ENCODE results near the gene HTR3B.
A peak's percentile ranks its signal among the peaks of the same experiment; 100 is the strongest.
"Not testable (repeated sequence)": the region's sequence is repeated elsewhere in the genome, so short reads cannot be mapped to it uniquely, and the experiment has no call there.

Gene HTR3B

DNA sequence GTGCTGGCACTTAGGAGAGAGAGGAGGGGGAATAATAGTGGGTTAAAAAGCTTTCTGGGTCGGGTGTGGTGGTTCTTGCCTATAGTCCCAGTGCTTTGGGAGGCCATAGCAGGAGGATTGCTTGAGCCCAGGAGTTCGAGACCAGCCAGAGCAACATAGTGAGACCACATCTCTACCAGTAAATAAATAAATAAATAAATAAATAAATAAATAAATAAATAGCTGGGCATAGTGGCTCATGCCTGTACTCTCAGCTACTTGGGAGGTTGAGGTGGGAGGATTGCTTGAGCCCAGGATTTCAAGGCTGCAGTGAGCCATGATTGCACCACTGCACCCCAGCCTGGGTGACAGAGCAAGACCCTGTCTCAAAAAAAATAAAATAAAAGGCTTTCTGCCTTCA is 41.6 kb downstream of the HTR3B start:
- not testable (repeated sequence) for DNase-seq (ENCODE audit: low spot score)

DNA sequence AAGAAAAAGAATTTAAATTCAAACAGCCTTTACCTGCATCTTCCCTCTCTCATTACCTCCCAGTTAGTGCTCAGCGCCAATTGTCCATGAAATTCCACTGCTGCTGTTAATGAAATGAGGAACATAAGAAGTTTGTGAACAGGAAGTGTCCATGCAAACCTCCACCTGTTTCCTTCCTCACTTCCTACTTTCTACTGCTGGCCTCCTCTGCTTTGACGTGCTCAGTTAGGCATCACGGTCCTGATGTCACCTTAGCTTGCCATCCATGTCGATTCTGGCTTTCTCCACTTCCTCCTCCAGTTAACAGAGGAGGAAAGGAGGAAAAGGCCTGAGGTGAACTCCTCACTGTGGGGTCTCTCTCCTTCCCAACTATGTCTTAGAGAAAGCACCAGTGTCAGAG is 43.4 kb downstream of the HTR3B start:
- no peak for DNase-seq (ENCODE audit: low spot score)

DNA sequence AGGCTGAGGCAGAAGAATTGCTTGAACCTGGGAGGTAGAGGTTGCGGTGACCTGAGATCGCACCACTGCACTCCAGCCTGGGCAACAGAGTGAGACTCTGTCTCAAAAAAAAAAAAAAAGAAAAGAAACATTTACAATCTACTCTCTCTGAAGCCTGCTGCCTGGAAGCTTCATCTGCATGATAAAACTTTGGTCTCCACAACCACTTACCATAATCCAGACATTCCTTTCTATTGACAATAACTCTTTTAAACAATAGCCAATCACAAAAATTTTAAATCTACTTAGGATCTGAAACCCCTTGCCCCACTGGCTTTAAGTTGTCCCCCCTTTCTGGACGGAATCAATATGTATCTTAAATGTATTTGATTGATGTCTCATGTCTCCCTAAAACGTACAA is 45.3 kb downstream of the HTR3B start:
- DNase-seq (ENCODE audit: low spot score): no peak

DNA sequence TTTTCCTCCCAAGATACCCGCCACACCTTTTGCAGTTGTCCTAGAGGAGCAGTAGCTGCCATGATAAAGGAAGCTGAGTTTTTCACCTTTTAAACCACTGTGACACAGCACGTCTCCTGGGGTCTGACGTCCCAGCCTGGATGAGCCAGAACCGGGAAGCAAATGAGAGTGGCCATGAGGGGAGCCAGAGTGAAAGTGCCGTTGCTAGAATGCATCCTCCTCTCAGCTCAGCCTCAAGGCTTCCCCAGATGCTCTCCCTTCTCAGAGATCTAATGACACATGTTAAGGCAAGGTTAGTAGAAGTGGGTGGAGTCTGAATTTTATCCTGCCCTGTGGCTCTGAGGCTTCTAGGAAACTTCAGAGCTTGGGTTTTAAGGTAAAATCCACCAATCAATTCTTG is 46.9 kb downstream of the HTR3B start:
- DNase-seq (ENCODE audit: low spot score): no peak

DNA sequence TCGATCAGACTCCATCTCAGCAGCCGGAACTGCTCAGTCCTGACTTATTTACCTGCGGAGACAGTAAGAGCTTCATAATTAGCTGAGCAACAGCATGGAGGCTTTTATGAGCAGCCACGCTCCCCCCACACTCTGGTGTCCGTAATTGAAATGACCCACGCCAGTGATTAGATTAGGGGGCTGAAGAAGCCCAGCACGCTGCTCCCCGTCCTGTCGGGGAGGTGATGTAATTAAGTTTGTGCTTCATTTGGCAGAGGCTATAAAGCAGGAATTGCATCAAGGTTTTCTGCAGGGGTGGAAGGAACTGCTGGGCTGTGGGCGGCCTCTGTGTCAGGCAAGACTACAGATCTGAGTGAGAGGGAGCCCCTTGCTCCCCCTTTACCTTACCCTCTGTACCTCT is 47.5 kb downstream of the HTR3B start:
- no peak for DNase-seq (ENCODE audit: low spot score)

DNA sequence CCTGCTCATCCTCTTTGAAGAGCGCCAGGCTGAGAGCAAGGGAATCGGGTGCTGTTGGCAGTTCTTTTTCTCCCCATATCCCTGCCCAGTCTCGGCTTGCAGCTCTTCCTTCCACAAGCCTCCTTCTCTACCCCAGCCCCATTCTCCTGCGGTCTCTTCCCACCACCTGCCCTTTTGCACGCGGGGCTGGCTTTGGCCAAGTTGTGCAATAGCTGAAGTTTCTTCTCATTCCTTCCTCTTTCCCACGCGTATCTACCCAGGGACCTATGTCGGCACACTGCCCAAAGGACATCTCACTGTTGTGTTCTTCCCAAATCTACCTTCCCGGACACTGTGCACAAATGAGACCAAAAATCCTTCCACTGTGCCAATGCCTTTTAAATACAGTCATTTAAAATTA is 48.0 kb downstream of the HTR3B start:
- no peak for DNase-seq (ENCODE audit: low spot score)

DNA sequence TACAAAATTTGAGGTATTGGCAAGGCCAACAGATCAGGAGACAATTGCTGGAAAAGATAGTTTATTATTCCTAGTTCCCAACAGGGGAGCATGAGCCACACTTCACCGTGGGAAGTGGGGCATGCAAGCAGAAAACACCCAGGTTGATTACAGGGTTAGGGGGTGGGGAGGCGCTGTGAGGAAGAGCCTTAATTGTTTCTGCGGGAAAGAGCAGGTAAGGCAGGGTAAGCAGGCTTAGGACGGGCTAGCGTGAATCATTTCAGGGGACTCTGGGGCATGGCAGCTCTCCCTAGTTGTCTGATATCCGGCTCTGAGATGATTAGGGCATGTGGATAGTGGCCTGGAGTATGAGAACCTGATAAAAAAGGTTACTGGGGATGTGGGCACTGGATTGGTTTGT is 49.6 kb downstream of the HTR3B start:
- no peak for DNase-seq (ENCODE audit: low spot score)

DNA sequence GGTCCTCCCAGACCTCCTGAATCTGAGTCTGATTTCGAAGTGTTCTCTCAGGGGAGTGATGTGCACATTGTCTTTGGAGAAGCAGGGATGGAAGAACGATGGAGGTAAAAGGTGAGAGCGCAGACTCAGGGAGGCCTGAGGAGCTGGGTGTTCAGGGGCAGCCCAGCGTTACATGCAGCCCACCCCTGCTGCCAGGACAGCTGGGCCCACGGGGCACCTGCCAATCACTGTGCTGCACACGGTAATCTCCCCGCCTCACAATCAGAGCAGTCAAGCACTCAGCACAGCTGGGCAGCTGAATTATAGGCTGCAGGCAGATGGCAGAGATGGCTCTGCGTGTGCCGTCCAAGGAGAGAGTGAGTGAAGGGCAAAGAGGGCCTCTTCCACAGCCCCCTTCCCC is 52.4 kb downstream of the HTR3B start:
- no peak for DNase-seq (ENCODE audit: low spot score)

DNA sequence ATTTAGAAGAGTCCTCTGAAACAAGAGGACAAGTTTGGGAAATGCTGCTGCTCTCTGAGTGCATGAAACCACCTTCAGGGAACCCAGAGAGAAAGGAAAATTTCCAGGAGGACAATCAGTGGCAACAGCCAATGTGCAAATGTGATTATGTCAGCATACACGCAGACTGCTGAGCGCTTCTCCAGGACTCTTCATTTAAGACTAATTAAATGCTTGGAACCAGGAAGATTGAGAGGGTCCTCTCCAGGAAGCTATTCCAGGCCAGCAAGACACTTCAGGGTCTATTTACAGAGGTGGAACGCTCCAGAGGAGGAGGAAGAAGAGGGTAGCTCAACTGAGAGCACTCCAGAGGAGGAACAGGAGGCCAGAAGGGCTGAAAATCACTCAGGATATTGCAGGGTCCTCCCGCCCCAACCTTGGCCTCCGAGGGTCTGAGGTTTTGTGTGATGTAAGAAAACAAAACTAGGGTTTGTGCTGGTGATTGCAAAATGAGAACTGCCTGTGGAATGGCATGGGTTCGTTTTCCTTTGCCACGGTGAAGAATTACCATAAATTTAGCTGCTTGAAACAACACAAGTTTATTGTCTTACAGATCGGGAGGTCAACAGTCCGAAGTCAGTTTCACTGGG is 56.2 kb downstream of the HTR3B start:
- DNase-seq (ENCODE audit: low spot score): no peak

DNA sequence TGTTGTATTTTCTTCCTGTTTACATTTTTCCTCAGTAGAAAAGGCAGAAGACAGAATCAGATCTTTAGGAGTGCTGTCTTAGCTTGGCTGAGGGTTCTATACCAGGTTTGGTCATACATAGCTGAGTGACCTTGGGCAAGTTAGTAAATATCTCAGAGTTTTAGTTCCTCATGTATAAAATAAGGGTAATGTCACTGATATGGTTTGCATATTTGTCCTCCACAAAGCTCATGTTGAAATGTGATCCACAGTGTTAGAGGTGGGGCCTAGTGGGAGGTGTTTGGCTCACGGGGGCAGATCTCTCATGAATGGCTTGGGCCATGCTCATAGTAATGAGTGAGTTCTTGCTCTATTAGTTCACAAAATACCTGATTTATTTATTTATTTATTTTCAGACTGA is 62.8 kb downstream of the HTR3B start:
- DNase-seq (ENCODE audit: low spot score): no peak

DNA sequence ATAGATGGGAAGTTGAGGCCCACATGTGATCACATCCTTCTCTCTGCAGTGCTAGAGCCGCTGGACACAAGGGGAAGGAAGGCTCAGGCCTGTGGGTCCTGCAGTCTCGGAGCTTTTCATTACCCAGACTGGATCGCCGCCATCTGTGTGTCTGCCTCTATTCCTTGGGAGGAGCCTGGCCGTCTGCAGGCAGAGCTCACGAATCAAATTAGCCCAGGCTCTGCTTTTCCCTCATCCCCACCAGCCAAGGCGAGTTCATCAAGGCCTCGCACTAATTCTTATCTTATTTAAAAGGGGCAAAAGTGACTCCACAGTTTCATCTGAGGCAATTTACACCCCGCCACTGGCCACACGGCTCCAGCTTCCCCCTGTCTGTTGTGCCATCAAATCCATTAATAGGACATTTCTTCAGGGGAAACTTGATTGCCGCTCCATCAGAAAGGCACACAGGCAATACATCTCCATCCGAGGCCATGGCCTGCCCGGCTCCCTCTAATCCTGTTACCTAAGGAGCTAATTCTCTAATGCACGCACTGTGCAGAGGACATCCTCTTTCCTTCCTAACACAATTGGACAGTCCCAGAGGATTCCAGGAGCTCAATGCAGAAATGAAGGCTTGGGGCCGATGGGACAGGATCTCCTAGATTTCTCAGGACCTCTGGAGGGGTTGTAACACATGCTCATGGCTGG is 67.1 kb downstream of the HTR3B start:
- DNase-seq (ENCODE audit: low spot score): no peak

DNA sequence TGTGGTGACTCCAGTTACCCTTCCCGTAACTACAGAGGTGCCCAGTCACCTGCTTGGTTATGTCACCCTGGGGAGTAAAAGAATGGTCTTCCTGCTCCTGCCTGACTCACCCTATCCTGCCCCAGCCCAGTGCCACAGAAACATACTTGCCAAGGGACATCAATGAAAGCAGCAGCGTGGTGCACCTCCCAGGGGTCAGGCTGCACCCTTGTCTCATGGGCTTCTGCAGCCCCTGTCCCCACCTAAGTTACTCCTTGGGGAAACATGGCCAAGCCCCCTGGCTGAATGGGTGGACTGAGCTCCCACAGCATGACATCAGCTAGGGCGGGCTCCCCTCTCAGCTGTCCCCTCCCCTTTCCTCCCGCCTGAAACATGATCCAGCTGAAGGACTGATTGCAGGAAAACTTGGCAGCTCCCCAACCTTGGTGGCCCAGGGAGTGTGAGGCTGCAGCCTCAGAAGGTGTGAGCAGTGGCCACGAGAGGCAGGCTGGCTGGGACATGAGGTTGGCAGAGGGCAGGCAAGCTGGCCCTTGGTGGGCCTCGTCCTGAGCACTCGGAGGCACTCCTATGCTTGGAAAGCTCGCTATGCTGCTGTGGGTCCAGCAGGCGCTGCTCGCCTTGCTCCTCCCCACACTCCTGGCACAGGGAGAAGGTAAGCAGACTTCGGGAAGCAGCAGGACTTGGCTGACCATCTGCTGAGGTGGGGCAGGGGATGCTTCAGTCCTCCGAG is 70.3 kb downstream of the HTR3B start, which contains the start of gene HTR3A:
Gene HTR3A, plus strand, starts transcription at position 368 of the 730 bp plus-strand sequence. Its CDS starts 218 bp downstream, at position 586.
- no peak for DNase-seq (ENCODE audit: low spot score)

DNA sequence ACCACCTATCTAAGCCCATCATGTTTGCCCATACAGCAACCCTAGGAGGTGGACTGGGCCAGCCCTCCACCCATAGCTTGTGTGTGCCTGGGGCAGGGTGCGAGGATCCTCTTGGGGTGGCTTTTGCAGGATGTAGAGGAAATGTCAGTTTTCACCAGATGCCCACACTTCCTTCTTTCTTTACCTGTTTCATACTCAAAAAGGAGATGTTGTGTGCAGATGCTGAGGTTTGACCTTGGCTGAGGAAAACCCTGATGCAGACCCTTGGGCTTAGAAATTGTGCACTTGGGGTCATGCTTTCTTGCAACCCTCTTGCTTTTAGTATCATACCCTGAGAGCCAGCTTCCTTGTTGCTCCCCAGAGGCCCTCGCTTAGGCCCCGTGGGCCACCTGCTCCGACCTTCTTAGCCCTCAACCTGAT is 72.5 kb downstream of the HTR3B start:
- DNase-seq (ENCODE audit: low spot score): no peak

DNA sequence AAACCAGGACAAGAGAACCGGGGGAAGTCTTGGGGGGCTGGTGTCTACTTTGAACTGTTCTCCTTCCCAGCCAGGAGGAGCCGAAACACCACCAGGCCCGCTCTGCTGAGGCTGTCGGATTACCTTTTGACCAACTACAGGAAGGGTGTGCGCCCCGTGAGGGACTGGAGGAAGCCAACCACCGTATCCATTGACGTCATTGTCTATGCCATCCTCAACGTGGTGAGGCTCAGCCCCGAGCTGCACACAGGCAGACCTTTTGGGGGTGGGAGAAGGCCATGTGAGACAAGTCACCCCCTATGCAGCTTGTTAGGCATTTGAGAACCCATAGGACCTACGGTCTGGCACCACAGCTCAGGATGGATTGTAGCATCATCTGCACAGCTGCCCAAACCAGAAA is 73.1 kb downstream of the HTR3B start:
- DNase-seq (ENCODE audit: low spot score): no peak

DNA sequence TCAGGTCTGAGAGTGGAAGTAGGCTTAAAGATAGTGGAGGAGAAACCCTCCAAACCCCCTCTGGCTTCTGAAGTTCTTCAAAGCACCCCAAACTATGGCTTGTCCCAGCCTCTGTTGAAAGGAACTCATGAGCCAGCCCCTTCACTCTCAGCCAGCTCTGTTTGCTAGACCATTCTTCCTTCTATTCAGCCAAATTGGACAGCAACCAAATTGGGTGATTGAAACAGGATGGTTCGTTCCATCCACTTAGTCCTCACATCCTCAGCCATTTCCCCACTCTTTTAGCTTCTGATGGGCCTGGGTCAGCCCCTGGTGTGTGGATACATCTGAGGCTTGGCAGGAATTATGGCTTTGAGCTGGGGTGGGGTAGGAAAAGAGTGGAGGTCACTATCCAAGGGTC is 74.8 kb downstream of the HTR3B start:
- DNase-seq (ENCODE audit: low spot score): no peak

DNA sequence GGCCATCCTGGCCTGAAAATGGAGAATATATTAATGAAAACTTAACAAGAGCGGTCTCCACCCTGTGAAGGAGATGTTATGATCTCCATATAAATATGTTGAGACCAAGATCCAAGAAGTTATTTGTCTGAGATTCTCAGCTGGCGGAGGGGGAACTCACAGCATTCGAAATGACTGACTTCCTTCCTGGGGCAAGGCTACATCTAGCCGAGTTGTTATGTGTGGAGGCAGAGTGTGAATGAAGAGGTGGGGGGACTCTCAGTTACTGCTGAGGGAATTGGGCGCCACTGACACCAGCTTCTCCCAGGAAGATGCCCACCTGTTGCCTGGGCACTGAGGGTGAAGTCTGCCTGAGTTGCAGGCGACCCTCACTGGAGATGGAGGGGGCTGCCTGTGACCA is 76.2 kb downstream of the HTR3B start:
- no peak for DNase-seq (ENCODE audit: low spot score)

DNA sequence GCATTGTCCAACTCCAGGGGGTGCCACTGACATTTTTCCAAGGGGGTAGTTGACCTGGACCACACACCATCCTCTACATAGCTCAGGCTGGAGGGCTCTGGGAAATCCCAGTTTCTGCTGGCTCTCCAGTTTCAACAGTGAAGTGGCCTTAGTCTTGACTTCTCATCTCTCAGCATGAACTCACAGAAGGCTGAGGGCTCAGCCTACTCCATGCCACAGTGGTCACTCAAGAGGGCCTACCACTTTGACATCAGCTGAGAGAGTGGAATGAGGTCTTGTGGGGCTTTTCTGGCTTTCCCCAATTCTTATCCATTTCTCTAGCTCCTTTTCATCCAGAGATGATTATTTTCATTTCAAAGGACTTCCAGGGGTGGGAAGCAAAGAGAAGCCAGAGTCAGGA is 77.7 kb downstream of the HTR3B start:
- DNase-seq (ENCODE audit: low spot score): no peak

DNA sequence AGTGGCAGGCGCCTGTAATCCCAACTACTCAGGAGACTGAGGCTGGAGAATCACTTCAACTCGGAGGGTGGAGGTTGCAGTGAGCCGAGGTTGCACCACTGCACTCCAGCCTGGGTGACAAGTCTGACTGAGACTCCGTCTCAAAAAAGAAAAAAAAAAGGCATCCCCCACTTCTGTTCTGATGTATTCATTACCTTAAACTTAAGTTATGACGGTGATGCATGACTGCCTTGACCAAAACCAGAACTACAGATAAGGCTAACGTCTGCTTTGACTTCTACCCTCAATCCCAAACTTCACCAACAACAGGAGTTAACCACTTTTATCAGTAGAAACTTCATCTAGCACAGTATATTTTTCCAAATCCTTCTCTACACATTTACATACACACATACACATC is 80.2 kb downstream of the HTR3B start:
- no peak for DNase-seq (ENCODE audit: low spot score)

DNA sequence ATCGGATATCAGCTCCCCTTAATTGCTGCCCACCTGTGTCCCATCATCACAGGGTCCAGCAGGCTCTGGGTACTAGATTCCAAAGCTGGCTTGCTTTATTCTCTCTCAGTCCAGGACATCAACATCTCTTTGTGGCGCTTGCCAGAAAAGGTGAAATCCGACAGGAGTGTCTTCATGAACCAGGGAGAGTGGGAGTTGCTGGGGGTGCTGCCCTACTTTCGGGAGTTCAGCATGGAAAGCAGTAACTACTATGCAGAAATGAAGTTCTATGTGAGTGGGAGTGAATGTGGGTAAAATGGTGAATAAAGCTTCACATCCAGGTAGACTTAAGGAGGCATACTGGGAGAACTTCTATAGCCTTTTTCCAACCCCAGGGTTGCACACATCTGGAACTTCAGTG is 81.3 kb downstream of the HTR3B start:
- no peak for DNase-seq (ENCODE audit: low spot score)

DNA sequence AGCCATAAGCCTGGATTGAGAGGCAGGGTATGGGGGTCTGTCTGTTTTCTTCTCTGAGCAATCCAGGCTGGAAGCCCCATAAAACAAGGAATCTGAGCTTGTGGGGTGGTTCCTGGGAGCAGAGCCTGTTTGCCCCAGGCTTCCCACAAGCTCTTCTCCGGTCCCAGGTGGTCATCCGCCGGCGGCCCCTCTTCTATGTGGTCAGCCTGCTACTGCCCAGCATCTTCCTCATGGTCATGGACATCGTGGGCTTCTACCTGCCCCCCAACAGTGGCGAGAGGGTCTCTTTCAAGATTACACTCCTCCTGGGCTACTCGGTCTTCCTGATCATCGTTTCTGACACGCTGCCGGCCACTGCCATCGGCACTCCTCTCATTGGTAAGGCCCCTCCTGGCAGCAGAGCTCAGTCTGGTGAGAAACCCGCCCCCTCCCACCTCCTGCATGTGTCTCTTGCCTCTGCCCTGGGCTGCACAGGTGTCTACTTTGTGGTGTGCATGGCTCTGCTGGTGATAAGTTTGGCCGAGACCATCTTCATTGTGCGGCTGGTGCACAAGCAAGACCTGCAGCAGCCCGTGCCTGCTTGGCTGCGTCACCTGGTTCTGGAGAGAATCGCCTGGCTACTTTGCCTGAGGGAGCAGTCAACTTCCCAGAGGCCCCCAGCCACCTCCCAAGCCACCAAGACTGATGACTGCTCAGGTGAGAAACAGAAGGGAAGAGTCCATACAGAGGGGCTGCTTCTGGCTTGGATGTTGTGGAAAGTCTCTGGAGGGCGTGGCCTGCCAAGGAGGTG is 82.0 kb downstream of the HTR3B start:
- DNase-seq (ENCODE audit: low spot score): no peak

DNA sequence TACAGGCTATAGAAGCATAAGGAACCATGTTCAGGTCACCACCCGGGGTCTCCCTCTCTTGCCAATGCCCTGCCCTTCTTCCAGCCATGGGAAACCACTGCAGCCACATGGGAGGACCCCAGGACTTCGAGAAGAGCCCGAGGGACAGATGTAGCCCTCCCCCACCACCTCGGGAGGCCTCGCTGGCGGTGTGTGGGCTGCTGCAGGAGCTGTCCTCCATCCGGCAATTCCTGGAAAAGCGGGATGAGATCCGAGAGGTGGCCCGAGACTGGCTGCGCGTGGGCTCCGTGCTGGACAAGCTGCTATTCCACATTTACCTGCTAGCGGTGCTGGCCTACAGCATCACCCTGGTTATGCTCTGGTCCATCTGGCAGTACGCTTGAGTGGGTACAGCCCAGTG is 84.8 kb downstream of the HTR3B start:
- DNase-seq (ENCODE audit: low spot score): no peak

DNA sequence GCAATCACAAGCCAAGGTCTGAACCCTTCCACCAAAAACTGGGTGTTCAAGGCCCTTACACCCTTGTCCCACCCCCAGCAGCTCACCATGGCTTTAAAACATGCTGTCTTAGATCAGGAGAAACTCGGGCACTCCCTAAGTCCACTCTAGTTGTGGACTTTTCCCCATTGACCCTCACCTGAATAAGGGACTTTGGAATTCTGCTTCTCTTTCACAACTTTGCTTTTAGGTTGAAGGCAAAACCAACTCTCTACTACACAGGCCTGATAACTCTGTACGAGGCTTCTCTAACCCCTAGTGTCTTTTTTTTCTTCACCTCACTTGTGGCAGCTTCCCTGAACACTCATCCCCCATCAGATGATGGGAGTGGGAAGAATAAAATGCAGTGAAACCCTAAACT is 85.3 kb downstream of the HTR3B start:
- no peak for DNase-seq (ENCODE audit: low spot score)

DNA sequence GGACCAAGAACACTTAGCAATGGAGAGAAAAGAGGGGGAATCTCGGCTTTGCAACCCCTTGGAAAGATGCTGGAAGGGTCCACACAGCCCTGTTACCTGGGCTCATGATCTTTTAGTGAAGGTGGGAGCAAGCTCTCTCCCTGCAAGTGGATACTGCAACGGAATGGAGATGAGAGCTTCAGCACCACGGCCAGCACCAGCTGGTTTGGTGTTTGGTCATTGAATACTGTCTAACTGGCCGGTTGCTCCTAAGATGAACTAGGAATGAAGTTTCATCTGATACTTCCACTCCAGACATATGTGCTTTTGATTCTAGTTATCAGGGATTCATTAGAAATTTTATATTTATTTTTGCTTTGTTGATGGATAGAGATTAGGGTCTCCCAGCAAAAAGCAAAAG is 86.6 kb downstream of the HTR3B start:
- peak; percentile 53 for DNase-seq (ENCODE audit: low spot score)

Measured in AG20443 (cell line).